Measurements from ENCODE around the gene XRRA1. TPM values are rescaled to one million over a fixed set of nuclear protein-coding genes. Genes with fewer than 3 reads are reported as not detected.

Gene XRRA1
- polyA plus RNA-seq, 3 donors, result 1.2 to 3.6 (median 3.5) TPM

DNA sequence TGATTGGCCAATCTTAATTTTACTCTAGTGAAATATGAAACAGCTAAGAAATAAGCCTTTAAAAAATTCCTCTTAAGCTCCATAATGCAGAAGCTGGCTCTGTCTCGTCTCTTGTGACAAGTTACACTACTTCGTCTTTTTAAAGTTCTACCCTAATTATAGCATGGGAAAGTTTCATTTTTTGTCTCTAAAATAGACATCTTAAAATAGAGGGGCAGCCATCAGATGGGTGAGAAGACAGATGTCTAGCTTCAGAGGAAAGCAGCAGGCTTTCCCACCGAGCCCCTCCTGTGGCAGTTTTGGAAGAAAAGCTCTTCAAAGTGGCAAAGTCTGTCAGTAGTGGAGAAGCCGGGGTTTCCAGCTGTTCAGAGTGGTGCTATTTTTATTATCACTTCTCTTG lies 39.5 kb downstream of the XRRA1 start:
- Mint-ChIP-seq H3K9me3 (no peaks in the 10 kb centered on the region), H3K27me3 (ENCODE audit: low read depth in 3 of 3) (no peaks in the 10 kb centered on the region), H3K36me3 (peaks cover 61 to 67% of the 10 kb centered on the region in 2 donors), H3K27ac (no peak overlapping the region), H3K4me1 (no peaks in the 10 kb centered on the region), H3K4me3 (no peak overlapping the region)
- no peak for TF ChIP-seq CTCF (IDR thresholded peaks at IDR 0.05)
- Histone ChIP-seq H3K9ac (ENCODE audit: insufficient read depth, low read length, poor library complexity, severe bottlenecking) (no peak overlapping the region), H3K9me3 (replicated peaks in 1 of 2; ENCODE audit: control insufficient read depth in 1 of 2, insufficient read depth in 1 of 2, low read length in 2 of 2) (no peaks in the 10 kb centered on the region), H3K4me1 (ENCODE audit: control insufficient read depth in 1 of 2, insufficient read depth in 2 of 2, low read length in 2 of 2) (no peaks in the 10 kb centered on the region), H3K27me3 (ENCODE audit: control insufficient read depth in 2 of 2, insufficient read depth in 2 of 2, low read length in 2 of 2) (no peaks in the 10 kb centered on the region), H3K79me2 (ENCODE audit: insufficient read depth, low read length) (no peaks in the 10 kb centered on the region), H3K4me2 (replicated peaks; ENCODE audit: extremely low read depth, low read length, poor library complexity, severe bottlenecking) (no peak overlapping the region), H3K4me3 (replicated peaks in 1 of 3; ENCODE audit: low read depth in 2 of 3, low read length in 3 of 3) (no peak overlapping the region), H2AFZ (ENCODE audit: insufficient read depth, low read depth, low read length, poor library complexity, severe bottlenecking) (no peak overlapping the region), H3K27ac (ENCODE audit: low read depth in 1 of 2, low read length in 2 of 2) (no peak overlapping the region), H4K20me1 (ENCODE audit: insufficient read depth, low read length) (no peaks in the 10 kb centered on the region), H3K36me3 (replicated peaks in 1 of 2; ENCODE audit: control insufficient read depth in 1 of 2, insufficient read depth in 2 of 2, low read length in 2 of 2) (peaks cover 0 to 7% of the 10 kb centered on the region in 2 donors)
- 80% methylated on average over 1 of the region's 4 CpGs for WGBS (ENCODE audit: insufficient coverage)
- intact Hi-C loops (cut with micrococcal nuclease), result no loop called here
- no peak for DNase-seq

GRCh38 chr11:74905326-74905725 lies 43.6 kb downstream of the XRRA1 start:
- peaks cover 0 to 7% of the 10 kb centered on the region in 2 donors for H3K36me3 ChIP-seq (replicated peaks in 1 of 2; ENCODE audit: control insufficient read depth in 1 of 2, insufficient read depth in 2 of 2, low read length in 2 of 2)
- intact Hi-C loops (cut with micrococcal nuclease), result no loop called here
- no peak overlapping the region for H2AFZ ChIP-seq (ENCODE audit: insufficient read depth, low read depth, low read length, poor library complexity, severe bottlenecking)
- no peak overlapping the region for H3K4me3 ChIP-seq (replicated peaks in 1 of 3; ENCODE audit: low read depth in 2 of 3, low read length in 3 of 3)
- no peaks in the 10 kb centered on the region for H4K20me1 ChIP-seq (ENCODE audit: insufficient read depth, low read length)
- H3K27me3 ChIP-seq (ENCODE audit: control insufficient read depth in 2 of 2, insufficient read depth in 2 of 2, low read length in 2 of 2), result no peaks in the 10 kb centered on the region
- H3K4me2 ChIP-seq (replicated peaks; ENCODE audit: extremely low read depth, low read length, poor library complexity, severe bottlenecking), result no peak overlapping the region
- Mint-ChIP-seq H3K27ac (no peak overlapping the region), H3K4me1 (no peaks in the 10 kb centered on the region), H3K9me3 (peaks cover 4 to 20% (median 13%) of the 10 kb centered on the region in 7 donors), H3K27me3 (ENCODE audit: low read depth in 3 of 3) (peaks cover 0 to 3% (median 0%) of the 10 kb centered on the region in 3 donors), H3K4me3 (no peak overlapping the region), H3K36me3 (peaks cover 69 to 82% of the 10 kb centered on the region in 2 donors)
- WGBS (ENCODE audit: insufficient coverage), result no CpG with 5 or more reads among the region's 3 CpGs
- H3K79me2 ChIP-seq (ENCODE audit: insufficient read depth, low read length), result no peaks in the 10 kb centered on the region
- H3K27ac ChIP-seq (ENCODE audit: low read depth in 1 of 2, low read length in 2 of 2), result no peak overlapping the region
- no peak for DNase-seq
- TF ChIP-seq CTCF (IDR thresholded peaks at IDR 0.05), result no peak
- no peaks in the 10 kb centered on the region for H3K4me1 ChIP-seq (ENCODE audit: control insufficient read depth in 1 of 2, insufficient read depth in 2 of 2, low read length in 2 of 2)
- H3K9ac ChIP-seq (ENCODE audit: insufficient read depth, low read length, poor library complexity, severe bottlenecking), result no peak overlapping the region
- peaks cover under 1 to 15% of the 10 kb centered on the region in 2 donors for H3K9me3 ChIP-seq (replicated peaks in 1 of 2; ENCODE audit: control insufficient read depth in 1 of 2, insufficient read depth in 1 of 2, low read length in 2 of 2)
